ENCODE results near the gene IGFL1. TPM values are rescaled to one million over a fixed set of nuclear protein-coding genes. Genes with fewer than 3 reads are reported as not detected.

Gene IGFL1
- total and polyA plus RNA-seq, 2 experiments from 2014 or later, result not detected

DNA sequence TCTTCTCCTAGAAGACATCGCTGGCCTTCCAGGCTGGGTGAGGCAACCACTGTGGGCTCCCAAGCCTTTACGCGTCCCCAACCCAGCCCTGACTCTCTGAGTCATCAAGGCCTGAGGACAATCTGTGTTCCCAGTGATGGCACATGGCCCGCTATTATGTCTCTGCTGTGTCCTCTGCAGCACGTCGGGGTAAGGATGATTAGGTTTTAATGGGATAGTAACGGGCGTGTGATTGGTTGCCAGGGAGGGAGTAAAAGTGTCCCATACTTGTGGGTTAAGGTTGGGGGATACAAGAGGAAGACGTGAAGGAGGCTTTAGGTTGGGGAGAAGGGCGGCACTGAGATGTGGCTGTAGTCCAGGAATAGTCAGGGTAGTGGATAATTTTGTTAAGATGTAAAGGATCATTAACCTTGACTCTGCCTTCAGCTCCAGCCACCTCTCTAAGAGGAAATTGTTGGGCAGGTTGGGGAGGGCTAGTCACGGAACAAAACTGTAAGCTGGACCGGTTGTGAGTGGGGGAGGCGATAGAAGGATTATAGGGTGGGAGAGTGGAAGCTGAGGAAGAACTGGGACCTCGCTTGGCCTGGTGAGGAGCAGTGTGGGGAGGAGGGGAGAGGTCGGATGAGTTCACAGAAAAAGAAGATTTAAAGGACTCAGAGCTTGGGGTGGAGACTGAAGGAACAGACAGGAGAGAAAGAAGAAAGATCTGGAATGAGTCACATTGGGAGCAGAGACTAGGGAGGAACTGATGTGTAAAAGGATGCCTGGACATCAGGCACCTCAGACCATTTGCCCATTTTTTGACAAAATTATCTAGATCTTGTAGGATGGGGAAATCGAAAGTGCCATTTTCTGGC lies 27.9 kb upstream of the IGFL1 start:
- ATAC-seq (no peak), DNase-seq (ENCODE audit: low spot score) (no peak)
- no peak overlapping the region for H3K4me2 ChIP-seq
- no peaks in the 10 kb centered on the region for H3F3A ChIP-seq (replicated peaks; ENCODE audit: low read depth)
- no peaks in the 10 kb centered on the region for H3K9me2 ChIP-seq (ENCODE audit: insufficient read depth)
- no peak overlapping the region for H2AFZ ChIP-seq
- no peak overlapping the region for H3K27ac ChIP-seq (ENCODE audit: low read depth)
- no peaks in the 10 kb centered on the region for H3K79me2 ChIP-seq (replicated peaks; ENCODE audit: insufficient read depth)
- Mint-ChIP-seq H3K9me3 (peaks cover 41% of the 10 kb centered on the region), H3K27ac (no peak overlapping the region), H3K36me3 (ENCODE audit: low read depth) (peaks cover 10% of the 10 kb centered on the region; the same call in 2 of the 3 replicates), H3K4me1 (no peaks in the 10 kb centered on the region; the same call in 2 of the 3 replicates), H3K4me3 (no peak overlapping the region), H3K27me3 (ENCODE audit: insufficient read depth, low read depth, poor library complexity) (peaks cover 15% of the 10 kb centered on the region)
- TF ChIP-seq, protein P1, sequence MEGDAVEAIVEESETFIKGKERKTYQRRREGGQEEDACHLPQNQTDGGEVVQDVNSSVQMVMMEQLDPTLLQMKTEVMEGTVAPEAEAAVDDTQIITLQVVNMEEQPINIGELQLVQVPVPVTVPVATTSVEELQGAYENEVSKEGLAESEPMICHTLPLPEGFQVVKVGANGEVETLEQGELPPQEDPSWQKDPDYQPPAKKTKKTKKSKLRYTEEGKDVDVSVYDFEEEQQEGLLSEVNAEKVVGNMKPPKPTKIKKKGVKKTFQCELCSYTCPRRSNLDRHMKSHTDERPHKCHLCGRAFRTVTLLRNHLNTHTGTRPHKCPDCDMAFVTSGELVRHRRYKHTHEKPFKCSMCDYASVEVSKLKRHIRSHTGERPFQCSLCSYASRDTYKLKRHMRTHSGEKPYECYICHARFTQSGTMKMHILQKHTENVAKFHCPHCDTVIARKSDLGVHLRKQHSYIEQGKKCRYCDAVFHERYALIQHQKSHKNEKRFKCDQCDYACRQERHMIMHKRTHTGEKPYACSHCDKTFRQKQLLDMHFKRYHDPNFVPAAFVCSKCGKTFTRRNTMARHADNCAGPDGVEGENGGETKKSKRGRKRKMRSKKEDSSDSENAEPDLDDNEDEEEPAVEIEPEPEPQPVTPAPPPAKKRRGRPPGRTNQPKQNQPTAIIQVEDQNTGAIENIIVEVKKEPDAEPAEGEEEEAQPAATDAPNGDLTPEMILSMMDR (conservative IDR thresholded peaks at IDR 0.05; ENCODE audit: low read depth in 2 of 2), result no peak
- TF ChIP-seq, protein P2, sequence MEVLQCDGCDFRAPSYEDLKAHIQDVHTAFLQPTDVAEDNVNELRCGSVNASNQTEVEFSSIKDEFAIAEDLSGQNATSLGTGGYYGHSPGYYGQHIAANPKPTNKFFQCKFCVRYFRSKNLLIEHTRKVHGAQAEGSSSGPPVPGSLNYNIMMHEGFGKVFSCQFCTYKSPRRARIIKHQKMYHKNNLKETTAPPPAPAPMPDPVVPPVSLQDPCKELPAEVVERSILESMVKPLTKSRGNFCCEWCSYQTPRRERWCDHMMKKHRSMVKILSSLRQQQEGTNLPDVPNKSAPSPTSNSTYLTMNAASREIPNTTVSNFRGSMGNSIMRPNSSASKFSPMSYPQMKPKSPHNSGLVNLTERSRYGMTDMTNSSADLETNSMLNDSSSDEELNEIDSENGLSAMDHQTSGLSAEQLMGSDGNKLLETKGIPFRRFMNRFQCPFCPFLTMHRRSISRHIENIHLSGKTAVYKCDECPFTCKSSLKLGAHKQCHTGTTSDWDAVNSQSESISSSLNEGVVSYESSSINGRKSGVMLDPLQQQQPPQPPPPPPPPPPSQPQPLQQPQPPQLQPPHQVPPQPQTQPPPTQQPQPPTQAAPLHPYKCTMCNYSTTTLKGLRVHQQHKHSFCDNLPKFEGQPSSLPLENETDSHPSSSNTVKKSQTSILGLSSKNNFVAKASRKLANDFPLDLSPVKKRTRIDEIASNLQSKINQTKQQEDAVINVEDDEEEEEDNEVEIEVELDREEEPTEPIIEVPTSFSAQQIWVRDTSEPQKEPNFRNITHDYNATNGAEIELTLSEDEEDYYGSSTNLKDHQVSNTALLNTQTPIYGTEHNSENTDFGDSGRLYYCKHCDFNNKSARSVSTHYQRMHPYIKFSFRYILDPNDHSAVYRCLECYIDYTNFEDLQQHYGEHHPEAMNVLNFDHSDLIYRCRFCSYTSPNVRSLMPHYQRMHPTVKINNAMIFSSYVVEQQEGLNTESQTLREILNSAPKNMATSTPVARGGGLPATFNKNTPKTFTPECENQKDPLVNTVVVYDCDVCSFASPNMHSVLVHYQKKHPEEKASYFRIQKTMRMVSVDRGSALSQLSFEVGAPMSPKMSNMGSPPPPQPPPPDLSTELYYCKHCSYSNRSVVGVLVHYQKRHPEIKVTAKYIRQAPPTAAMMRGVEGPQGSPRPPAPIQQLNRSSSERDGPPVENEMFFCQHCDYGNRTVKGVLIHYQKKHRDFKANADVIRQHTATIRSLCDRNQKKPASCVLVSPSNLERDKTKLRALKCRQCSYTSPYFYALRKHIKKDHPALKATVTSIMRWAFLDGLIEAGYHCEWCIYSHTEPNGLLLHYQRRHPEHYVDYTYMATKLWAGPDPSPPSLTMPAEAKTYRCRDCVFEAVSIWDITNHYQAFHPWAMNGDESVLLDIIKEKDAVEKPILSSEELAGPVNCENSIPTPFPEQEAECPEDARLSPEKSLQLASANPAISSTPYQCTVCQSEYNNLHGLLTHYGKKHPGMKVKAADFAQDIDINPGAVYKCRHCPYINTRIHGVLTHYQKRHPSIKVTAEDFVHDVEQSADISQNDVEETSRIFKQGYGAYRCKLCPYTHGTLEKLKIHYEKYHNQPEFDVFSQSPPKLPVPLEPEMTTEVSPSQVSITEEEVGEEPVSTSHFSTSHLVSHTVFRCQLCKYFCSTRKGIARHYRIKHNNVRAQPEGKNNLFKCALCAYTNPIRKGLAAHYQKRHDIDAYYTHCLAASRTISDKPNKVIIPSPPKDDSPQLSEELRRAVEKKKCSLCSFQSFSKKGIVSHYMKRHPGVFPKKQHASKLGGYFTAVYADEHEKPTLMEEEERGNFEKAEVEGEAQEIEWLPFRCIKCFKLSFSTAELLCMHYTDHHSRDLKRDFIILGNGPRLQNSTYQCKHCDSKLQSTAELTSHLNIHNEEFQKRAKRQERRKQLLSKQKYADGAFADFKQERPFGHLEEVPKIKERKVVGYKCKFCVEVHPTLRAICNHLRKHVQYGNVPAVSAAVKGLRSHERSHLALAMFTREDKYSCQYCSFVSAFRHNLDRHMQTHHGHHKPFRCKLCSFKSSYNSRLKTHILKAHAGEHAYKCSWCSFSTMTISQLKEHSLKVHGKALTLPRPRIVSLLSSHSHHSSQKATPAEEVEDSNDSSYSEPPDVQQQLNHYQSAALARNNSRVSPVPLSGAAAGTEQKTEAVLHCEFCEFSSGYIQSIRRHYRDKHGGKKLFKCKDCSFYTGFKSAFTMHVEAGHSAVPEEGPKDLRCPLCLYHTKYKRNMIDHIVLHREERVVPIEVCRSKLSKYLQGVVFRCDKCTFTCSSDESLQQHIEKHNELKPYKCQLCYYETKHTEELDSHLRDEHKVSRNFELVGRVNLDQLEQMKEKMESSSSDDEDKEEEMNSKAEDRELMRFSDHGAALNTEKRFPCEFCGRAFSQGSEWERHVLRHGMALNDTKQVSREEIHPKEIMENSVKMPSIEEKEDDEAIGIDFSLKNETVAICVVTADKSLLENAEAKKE (CRISPR knock-in tag; IDR thresholded peaks at IDR 0.05), result no peak
- TF ChIP-seq ZNF331 (CRISPR knock-in tag; IDR thresholded peaks at IDR 0.05; ENCODE audit: low read depth), result no peak
- TF ChIP-seq CREB1 (CRISPR knock-in tag; IDR thresholded peaks at IDR 0.05; ENCODE audit: low read depth), result no peak
- TF ChIP-seq, protein P3, sequence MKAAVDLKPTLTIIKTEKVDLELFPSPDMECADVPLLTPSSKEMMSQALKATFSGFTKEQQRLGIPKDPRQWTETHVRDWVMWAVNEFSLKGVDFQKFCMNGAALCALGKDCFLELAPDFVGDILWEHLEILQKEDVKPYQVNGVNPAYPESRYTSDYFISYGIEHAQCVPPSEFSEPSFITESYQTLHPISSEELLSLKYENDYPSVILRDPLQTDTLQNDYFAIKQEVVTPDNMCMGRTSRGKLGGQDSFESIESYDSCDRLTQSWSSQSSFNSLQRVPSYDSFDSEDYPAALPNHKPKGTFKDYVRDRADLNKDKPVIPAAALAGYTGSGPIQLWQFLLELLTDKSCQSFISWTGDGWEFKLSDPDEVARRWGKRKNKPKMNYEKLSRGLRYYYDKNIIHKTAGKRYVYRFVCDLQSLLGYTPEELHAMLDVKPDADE (IDR thresholded peaks at IDR 0.05), result no peak
- TF ChIP-seq NANOG (IDR thresholded peaks at IDR 0.05; ENCODE audit: borderline replicate concordance), result no peak
- TF ChIP-seq JUNB (IDR thresholded peaks at IDR 0.05; ENCODE audit: unreplicated experiment), result no peak
- no peak for TF ChIP-seq STAT1 (IDR thresholded peaks at IDR 0.05; ENCODE audit: unreplicated experiment)
- TF ChIP-seq EZH2 (IDR thresholded peaks at IDR 0.05; ENCODE audit: low read depth, unreplicated experiment), result no peak
- H3K27me3 ChIP-seq (ENCODE audit: insufficient read depth), result no peaks in the 10 kb centered on the region
- no peaks in the 10 kb centered on the region for H3K4me1 ChIP-seq (ENCODE audit: insufficient read depth)
- H3K36me3 ChIP-seq (ENCODE audit: insufficient read depth), result no peaks in the 10 kb centered on the region
- no peak overlapping the region for H3K4me3 ChIP-seq
- H4K20me1 ChIP-seq (replicated peaks; ENCODE audit: insufficient read depth), result no peaks in the 10 kb centered on the region
